Chondrocyte (in vitro differentiated cells): ENCODE data around the gene PACS1. TPM values are rescaled to one million over a fixed set of nuclear protein-coding genes. Genes with fewer than 3 reads are reported as not detected.
A peak's percentile ranks its signal among the peaks of the same experiment; 100 is the strongest.

Experiments used
- DNase-seq: peaks from one replicate; pipeline ENCODE4 v3.0.0; 2021; ENCODE audit warnings: mixed read lengths, low spot score
- H3K27ac Mint-ChIP-seq: one replicate; pipeline ENCODE4 v1.8.0; 2021; ENCODE audit warnings: mild to moderate bottlenecking, moderate library complexity, mixed read lengths; ENCODE audit not compliant: unreplicated experiment
- H3K27me3 Mint-ChIP-seq: 2 replicates; pipeline ENCODE4 v1.8.0; 2021; ENCODE audit warnings: low read depth, mixed read lengths
- H3K36me3 Mint-ChIP-seq: 2 replicates; pipeline ENCODE4 v1.8.0; 2021; ENCODE audit warnings: low read depth, mixed read lengths
- H3K4me1 Mint-ChIP-seq: 2 replicates; pipeline ENCODE4 v1.8.0; 2021; ENCODE audit warnings: low read depth, mild to moderate bottlenecking, mixed read lengths
- H3K4me3 Mint-ChIP-seq: one replicate; pipeline ENCODE4 v1.8.0; 2021; ENCODE audit warnings: mild to moderate bottlenecking, moderate library complexity, mixed read lengths; ENCODE audit not compliant: unreplicated experiment
- H3K9me3 Mint-ChIP-seq: 2 replicates; pipeline ENCODE4 v1.8.0; 2021; ENCODE audit warnings: low read depth, mixed read lengths
- CTCF ChIP-seq: fragments of 200-600 bp; sonication (generic); IDR thresholded peaks from 2 replicates; pipeline ENCODE4 v1.5.0; 2021; ENCODE audit warnings: antibody characterized with exemption, mild to moderate bottlenecking, moderate library complexity
- total RNA-seq: library from RNA; stranded (reverse); gene quantifications from 3 replicates; pipeline ENCODE4 v1.2.1, GENCODE V29; 2021

Gene PACS1
- total RNA-seq, 1 donor from 2014 or later = 90.7 TPM

GRCh38 chr11:66194391-66194790 is 124.3 kb downstream of the PACS1 start:
- H3K4me1 Mint-ChIP-seq = peaks cover 21% of the 10 kb centered on the region
- peaks cover 2% of the 10 kb centered on the region for H3K9me3 Mint-ChIP-seq
- DNase-seq = no peak
- peaks cover 8% of the 10 kb centered on the region for H3K36me3 Mint-ChIP-seq
- no peak overlapping the region for H3K4me3 Mint-ChIP-seq
- H3K27me3 Mint-ChIP-seq = no peaks in the 10 kb centered on the region
- no peak for TF ChIP-seq CTCF
- no peak overlapping the region for H3K27ac Mint-ChIP-seq

- peaks cover 10% of the 10 kb centered on the region for H3K9me3 Mint-ChIP-seq
- peaks cover 16% of the 10 kb centered on the region for H3K36me3 Mint-ChIP-seq
- peak overlapping the region; percentile 41 for H3K27ac Mint-ChIP-seq
- no peaks in the 10 kb centered on the region for H3K27me3 Mint-ChIP-seq
- H3K4me1 Mint-ChIP-seq = peaks cover 18% of the 10 kb centered on the region
- no peak overlapping the region for H3K4me3 Mint-ChIP-seq
- no peak for TF ChIP-seq CTCF
- DNase-seq = no peak
These were observed 125.8 kb downstream of the PACS1 start for GRCh38 chr11:66195867-66196266.

- DNase-seq = no peak
- no peak overlapping the region for H3K4me3 Mint-ChIP-seq
- H3K27me3 Mint-ChIP-seq = no peaks in the 10 kb centered on the region
- TF ChIP-seq CTCF = no peak
- H3K36me3 Mint-ChIP-seq = peaks cover 27% of the 10 kb centered on the region
- H3K4me1 Mint-ChIP-seq = peaks cover under 1% of the 10 kb centered on the region
- no peak overlapping the region for H3K27ac Mint-ChIP-seq
- H3K9me3 Mint-ChIP-seq = peaks cover 38% of the 10 kb centered on the region
These were observed 133.8 kb downstream of the PACS1 start for GRCh38 chr11:66203847-66204246.

- Mint-ChIP-seq H3K36me3 (peaks cover 27% of the 10 kb centered on the region), H3K4me1 (peaks cover 4% of the 10 kb centered on the region)
- no peak for TF ChIP-seq CTCF
These were observed 134.3 kb downstream of the PACS1 start for GRCh38 chr11:66204412-66204811.

GRCh38 chr11:66207816-66208215 is 137.7 kb downstream of the PACS1 start:
- no peak for DNase-seq
- Mint-ChIP-seq H3K4me1 (peaks cover 4% of the 10 kb centered on the region), H3K4me3 (no peak overlapping the region), H3K27me3 (no peaks in the 10 kb centered on the region), H3K27ac (no peak overlapping the region), H3K36me3 (peaks cover 21% of the 10 kb centered on the region), H3K9me3 (peaks cover 12% of the 10 kb centered on the region)
- TF ChIP-seq CTCF = no peak

More at GRCh38 chr11:66204412-66204811, 134.3 kb downstream of the PACS1 start:
- H3K4me3 Mint-ChIP-seq = no peak overlapping the region
- H3K9me3 Mint-ChIP-seq = peaks cover 35% of the 10 kb centered on the region
- no peaks in the 10 kb centered on the region for H3K27me3 Mint-ChIP-seq
- no peak overlapping the region for H3K27ac Mint-ChIP-seq
- no peak for DNase-seq
